ENCODE data around the gene HTR6. TPM values are rescaled to one million over a fixed set of nuclear protein-coding genes. Genes with fewer than 3 reads are reported as not detected.

Gene HTR6
- total RNA-seq, 1 experiment from 2014 or later, result not detected

DNA sequence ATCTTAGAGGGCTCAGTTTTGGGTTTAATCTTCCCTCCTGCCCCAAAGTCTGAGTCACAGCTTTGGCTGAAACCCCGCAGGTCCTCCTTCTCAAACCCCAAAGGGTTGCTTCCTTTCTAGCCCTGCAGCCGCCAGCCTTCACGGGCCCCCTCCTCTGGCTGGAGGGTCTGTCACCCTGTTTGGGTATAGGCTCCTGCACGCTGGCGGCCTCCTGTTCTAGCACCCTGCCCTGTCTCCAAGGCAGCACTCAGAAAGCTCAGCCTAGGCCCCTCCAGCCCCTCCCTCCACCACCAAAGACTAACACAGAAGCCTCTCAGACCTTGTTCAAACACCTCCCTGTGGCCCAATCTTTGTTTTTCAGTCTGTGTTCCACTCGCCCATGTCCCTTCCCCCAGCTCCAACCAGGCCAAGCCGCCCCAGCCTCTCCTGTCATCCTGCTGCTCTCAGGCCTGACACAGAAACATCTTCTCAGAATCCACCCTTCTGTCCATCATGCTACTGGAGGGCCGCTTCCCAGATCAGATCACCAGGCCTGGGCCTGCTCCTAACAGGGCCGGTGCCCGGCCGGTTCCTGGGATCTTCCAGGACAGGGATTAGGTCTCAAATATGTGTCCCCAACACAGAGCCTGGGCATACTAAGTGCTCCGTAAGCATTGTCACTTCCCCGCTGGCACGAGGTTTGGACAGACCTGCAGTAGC lies 35.6 kb downstream of the HTR6 start:
- in situ Hi-C loops (cut with HindIII; ENCODE audit: low pct_unique_long_range_greater_than_20kb, low sequenced_read_pairs), result no loop called here
- no peak for DNase-seq (ENCODE audit: low read depth)

DNA sequence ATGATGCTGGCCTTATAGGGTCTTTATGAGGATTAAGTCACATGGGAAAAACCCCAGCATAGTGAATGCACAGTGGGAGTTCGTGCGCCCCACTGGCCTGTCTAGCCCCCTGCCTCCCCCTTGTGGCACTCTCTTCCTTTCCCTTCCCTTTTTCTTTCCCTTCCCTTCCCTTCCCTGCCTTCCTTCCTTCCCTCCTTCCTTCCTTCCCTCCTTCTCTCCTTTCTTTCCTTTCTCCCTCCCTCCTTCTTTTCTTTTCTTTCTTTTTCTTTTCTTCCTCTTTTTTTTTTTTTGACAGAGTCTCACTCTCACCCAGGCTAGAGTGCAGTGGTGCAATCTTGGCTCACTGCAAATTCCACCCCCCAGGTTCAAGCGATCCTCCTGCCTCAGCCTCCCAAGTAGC lies 38.6 kb downstream of the HTR6 start:
- no peak for DNase-seq (ENCODE audit: low read depth)
- in situ Hi-C loops (cut with HindIII; ENCODE audit: low pct_unique_long_range_greater_than_20kb, low sequenced_read_pairs), result no loop called here

DNA sequence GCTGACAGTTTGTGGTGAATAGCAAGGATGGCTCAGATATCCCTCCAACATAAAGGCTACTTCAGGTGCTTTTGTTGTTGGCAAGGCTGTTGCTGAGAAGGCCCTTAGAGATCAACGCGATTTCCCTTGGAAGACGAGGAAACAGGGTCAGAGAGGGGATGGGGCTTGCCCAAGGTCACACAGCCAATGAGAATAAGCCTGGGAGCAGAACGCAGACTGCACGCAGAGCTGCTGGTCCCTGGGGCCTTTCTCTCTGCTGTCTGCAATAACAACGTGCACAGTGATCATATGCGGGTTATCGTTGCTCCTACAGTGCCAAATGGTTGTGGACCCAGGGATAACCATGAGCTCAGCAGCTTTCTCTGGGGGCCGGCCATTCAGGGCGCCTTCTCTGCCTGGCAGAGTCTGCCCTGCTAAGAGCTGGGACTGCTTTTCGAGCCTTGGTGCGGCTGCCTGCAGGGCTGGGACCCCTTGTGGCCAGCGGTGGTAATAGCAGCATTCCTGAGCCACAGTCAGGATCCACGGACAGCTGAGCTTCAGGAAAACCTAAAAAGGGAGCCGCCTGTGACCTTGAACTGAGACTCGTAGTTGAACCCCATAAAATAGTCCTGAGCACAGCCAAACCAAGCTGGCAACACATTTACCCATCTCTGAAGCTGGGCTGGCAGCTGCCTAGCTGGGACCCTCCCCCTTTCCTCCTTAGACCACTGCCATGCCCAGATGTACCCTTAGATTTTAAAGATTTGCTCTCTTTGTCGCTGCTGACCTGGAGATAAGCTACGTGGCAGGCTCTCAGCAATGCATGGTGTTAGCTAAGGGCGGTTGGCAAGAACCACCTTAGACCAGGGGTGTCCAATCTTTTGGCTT lies 39.8 kb downstream of the HTR6 start:
- peak; percentile 23 for DNase-seq (ENCODE audit: low read depth)
- in situ Hi-C loops (cut with HindIII; ENCODE audit: low pct_unique_long_range_greater_than_20kb, low sequenced_read_pairs), result no loop called here

DNA sequence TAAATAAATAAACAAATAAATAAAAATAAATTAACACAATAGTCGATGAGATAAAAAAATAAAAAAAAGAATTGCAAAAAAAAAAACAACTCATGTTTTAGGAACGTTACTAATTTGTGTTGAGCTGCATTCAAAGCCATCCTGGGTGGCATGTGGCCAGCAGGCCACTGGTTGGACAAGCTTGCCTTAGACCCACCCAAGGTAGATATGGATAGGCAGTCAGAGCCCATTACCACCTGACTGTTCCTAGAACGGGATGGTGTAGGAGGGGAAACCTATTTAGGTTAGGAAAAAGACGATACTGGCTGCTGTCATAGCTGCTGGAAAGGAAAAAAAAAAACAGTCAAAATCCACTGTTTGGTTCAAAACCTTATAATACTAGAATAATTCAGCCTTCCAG lies 40.8 kb downstream of the HTR6 start:
- in situ Hi-C loops (cut with HindIII; ENCODE audit: low pct_unique_long_range_greater_than_20kb, low sequenced_read_pairs), result no loop called here
- DNase-seq (ENCODE audit: low read depth), result no peak

DNA sequence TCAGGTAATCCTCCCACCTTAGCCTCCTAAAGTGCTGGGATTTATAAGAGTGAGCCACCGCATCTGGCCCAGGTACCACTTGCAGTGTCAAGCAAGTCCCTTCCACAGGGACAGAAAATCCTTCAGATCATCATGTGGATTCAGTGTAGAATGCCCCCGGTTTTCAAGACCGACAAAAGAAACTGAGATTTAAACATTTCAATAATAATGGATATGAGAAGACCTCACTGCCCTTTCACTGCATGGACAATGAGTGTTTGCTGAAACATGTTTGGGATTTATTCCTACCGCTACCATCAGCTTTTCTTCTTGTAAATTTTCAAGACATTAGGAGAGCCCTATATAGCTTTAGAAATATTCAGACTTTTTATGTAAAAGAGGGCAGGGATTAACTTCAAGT lies 41.5 kb downstream of the HTR6 start:
- DNase-seq (ENCODE audit: low read depth), result no peak
- in situ Hi-C loops (cut with HindIII; ENCODE audit: low pct_unique_long_range_greater_than_20kb, low sequenced_read_pairs), result no loop called here

DNA sequence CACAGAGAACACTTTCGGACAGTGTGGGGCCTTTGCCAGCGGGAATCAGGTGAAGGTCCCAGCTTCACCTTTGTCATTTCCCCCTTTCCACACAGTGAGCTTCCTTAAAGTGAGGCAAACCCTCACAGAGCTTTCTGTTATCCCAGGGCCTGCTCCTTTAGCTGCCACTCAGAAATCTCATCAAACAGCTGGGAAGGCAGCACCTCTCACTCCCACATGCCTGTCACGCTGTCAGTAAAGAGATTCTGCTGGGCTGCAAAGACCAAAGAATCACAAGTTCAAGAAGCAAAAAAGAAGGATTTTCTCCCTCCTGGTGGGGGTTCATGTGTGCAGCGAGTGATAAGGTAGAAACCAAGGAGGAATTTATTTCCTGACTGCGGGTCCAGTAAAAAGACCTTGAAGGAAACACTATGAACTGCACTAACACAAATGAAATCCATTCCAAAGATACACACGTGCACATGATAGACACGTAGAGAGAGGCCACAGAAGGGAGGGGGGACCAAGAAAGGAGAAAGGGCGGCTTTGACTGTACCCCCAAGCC lies 44.0 kb downstream of the HTR6 start:
- no peak for DNase-seq (ENCODE audit: low read depth)
- in situ Hi-C loops (cut with HindIII; ENCODE audit: low pct_unique_long_range_greater_than_20kb, low sequenced_read_pairs), result no loop called here

DNA sequence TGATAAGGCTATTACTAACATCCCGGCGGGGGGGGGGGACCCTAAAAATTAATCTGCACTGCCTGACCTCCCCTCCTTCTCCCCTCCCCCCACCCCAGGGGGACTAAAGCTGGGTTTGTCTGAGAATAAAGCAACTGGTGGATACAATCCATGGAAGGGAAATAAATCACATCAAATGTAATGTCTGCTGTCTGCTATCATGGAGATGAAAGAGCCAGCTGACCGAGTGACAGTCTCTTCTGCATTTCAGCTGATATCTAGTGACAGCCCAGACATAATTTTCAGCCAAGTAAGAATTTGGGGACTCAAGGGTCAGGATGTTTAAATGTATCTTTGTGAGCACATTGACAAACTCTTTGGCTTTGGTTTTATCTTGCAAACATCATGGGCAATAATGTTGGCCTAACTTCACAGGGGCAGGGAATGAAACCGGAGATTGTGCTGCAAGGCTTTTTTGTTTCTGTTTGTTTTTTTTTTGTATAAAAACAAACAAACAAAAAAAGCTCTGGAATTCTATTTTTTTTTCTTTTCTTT lies 44.7 kb downstream of the HTR6 start:
- in situ Hi-C loops (cut with HindIII; ENCODE audit: low pct_unique_long_range_greater_than_20kb, low sequenced_read_pairs), result no loop called here
- DNase-seq (ENCODE audit: low read depth), result no peak

DNA sequence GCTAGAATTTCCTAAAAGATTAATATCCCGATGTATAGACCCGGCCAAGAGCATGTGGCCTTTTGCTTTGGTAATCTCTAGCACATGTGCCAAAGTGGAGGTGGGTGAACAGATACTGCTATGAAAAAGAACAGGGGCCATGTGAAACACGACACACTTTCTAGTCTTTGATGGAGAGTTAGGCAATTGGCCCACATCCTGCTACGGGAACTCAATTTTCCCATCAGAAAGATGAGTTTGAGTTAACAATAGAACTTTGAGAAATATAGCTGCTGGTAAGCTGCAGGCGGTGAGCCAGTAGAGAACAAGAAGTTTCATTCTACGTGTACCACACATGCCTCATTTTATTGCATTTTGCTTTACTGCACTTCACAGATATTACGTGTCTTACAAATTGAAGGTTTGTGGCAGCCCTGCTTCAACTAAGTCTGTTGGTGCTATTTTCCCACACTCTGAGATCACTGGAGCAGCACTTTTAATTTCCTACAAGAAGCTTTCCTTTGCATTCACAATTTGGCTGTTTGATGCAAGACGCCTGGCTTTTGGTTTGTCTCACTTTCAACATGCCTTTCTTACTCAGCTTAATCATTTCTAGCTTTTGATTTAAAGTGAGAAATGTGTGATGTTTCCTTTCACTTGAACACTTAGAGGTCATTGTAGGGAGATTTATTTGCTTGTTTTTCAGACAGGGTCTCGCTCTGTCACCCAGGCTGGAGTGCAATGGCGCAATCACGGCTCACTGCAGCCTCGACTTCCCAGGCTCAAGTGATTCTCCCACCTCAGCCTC lies 46.3 kb downstream of the HTR6 start:
- in situ Hi-C loops (cut with HindIII; ENCODE audit: low pct_unique_long_range_greater_than_20kb, low sequenced_read_pairs), result no loop called here

DNA sequence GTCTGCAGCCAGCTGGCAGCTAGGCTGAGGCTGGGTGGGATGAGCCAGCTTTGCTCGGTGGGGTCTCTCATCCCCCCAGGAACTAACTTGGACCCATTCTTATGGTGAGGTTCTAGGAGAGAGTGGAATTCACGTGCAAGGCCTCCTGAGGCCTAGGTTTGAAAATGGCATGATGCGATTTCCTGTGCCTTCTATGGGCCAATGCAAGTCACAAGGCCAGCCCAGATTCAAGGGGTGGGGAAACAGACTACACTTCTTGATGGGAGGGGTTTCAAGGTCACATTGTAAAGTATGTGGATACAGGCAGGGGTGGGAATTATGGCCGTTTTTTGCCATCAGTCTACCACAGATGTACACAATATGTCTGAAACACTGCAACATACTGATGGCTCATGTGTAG lies 48.3 kb downstream of the HTR6 start:
- DNase-seq (ENCODE audit: low read depth), result no peak
- in situ Hi-C loops (cut with HindIII; ENCODE audit: low pct_unique_long_range_greater_than_20kb, low sequenced_read_pairs), result no loop called here

More for the DNA sequence above, 46.3 kb downstream of the HTR6 start:
- no peak for DNase-seq (ENCODE audit: low read depth)

DNA sequence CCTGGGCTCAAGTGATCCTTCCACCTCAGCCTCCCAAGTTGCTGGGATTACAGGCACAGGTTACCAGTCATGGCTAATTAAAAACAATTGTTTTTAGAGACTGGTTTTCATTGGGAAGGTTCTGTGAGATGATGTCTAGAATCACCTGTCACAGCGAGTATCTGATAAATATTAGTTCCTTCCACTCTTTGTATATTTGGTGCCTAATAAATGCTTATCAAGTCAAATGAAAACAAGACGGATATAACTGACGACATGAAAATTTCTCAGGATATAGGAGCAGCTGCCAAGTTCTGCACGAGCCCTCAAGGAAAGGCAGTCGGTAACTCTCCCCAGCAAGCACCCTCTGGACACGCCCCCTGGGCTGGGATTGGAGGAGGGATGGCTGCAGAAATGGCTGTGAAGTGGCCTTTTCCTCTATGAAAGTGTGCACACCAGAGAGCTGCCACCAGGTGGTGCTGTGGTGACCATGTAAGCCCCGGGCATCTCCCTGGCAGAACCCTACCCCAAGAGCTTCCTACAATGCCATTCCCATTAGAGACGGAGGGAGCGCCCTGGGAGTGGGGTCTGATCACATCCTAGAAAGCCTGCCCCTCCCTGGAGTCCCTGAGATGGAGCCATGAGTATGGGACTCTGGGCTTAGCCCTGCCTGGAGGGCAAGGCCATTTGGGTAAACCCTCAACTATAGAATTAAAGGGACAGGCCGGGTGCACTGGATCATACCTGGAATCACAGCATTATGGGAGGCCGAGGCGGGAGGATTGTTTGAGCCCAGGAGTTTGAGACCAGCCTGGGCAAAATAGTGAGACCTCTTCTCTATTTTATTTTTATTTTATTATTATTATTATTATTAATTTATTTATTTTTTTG lies 50.9 kb downstream of the HTR6 start:
- in situ Hi-C loops (cut with HindIII; ENCODE audit: low pct_unique_long_range_greater_than_20kb, low sequenced_read_pairs), result no loop called here
- peak; percentile 89 for DNase-seq (ENCODE audit: low read depth)

DNA sequence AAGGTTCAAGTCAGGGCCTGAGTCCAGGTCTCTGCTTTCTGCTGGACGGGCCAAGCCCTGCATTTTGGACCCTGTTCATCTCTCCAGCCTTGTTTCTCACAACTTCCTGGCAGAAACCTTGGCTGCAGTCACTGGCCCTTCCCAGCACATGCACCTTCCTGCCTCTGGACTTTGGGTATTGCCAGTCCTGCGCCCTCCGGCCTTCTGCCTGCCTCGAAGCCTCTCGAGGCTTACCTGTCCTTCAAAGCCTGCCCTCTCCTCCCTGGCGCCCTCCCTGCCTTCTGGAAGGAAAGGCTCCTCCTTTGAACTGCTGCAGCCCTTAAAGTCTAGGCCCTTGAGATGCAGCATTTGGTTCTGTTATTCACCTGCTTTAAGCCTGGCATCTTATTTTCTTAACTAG lies 52.8 kb downstream of the HTR6 start:
- DNase-seq (ENCODE audit: low read depth), result no peak
- in situ Hi-C loops (cut with HindIII; ENCODE audit: low pct_unique_long_range_greater_than_20kb, low sequenced_read_pairs), result no loop called here

DNA sequence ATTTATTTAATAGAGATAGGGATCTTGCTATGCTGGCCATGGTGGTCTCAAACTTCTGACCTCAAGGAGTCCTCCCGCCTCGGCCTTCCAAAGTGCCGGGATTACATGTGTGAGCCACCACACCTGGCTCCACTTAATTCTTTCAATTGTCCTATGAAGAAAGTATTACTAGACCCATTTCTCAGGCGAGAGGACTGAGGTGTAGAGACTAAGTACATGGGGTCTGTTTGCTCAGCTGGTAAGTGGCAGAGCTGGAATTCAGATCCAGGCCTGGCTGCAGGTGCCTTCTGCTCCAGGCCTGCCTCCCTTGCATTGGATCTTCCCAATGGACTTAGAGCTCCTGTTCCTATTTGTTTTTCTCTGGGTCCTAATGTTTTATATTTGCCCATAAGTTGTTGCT lies 55.5 kb downstream of the HTR6 start:
- in situ Hi-C loops (cut with HindIII; ENCODE audit: low pct_unique_long_range_greater_than_20kb, low sequenced_read_pairs), result no loop called here
- no peak for DNase-seq (ENCODE audit: low read depth)

DNA sequence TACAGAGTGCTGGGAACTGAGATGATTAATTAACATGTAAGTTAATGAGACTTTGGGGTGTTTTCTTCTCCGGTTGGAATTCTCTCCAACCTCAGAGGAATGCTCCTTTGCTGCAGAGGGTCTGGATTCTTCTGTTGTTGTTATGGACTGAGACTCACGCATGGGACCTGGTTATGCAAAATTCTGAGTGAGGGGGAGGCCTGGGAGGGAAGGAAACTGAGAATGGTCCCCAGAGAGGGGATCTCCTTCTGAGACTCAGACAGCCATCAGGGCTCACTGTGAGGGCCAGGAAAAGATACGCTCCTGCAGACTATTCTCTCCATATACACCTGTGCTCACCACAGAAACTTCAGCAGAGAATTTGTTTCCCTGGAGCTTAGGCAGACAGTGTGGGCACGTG lies 56.3 kb downstream of the HTR6 start:
- in situ Hi-C loops (cut with HindIII; ENCODE audit: low pct_unique_long_range_greater_than_20kb, low sequenced_read_pairs), result no loop called here
- DNase-seq (ENCODE audit: low read depth), result no peak

DNA sequence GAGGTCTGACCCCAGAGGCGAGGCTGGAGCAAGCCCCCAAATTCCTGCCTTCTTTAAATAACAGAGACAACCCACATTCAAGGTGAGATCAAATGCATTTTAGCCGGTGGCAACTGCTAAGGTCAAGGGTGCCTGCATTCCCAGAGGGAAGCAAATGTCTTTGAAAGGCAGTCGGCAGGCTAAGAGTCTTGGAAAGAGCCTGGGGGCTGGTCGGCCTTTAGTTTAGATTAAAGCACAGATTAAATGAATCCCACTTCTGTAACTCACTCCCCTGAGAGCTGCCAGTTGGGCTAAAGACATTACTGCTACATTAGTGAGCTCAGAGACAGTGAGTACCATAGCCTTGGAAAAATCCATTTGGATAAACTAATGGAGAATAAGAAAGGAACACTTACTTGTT lies 59.2 kb downstream of the HTR6 start:
- in situ Hi-C loops (cut with HindIII; ENCODE audit: low pct_unique_long_range_greater_than_20kb, low sequenced_read_pairs), result no loop called here
- DNase-seq (ENCODE audit: low read depth), result no peak

DNA sequence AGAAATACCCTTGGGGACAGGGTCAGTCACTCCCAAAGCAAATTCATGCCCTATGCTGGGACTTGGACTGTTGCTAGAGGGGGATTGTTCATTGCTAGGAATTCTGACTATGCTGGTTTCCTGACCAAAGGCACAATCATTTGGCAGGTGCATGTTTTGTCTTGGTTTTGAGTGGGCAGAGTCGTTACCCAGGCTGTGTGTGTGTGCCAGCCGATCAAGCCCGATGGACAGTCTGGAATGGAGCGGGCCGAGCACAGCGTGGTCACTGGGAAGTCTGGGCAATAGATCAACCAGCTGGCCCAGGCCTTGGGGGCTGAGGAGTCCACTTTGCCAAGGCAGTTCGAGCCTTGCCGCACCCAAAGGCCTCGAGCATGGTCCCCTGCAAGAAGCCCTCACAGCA lies 60.9 kb downstream of the HTR6 start:
- no peak for DNase-seq (ENCODE audit: low read depth)
- in situ Hi-C loops (cut with HindIII; ENCODE audit: low pct_unique_long_range_greater_than_20kb, low sequenced_read_pairs), result no loop called here

DNA sequence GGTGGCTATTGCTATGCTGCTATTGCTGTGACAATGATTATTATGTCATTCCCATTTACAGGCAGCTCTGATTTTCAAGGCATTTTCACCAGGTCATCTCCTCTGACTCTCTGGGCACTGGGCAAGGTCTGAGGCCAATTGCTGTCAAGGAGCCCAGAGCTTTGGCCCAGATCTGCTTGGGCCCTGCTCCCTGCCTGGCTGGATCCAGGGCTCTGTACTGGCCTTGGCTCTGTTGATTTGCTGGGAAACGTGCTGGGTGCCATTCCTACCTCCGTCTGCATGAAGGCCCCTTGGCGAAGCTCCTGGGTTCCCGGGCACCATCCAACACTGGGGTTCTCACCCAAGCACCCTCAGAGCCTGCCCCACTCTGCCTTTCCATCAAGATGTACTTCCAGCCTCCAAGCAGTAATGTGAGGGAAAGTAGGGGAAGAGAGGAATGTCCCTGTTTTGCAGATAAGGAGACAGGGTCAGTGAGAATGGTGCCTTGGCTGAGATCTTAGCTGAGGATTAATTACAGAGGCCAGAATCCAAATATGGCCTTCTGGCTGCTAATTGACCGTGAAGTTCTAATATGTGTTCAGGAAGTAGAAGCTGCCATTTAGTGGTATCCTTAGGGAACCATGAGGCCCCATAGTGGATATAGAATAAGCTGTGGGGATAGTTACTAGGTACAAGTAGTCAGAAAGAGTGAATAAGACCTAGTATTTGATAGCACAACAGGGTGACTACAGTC lies 63.9 kb downstream of the HTR6 start:
- no peak for DNase-seq (ENCODE audit: low read depth)
- in situ Hi-C loops (cut with HindIII; ENCODE audit: low pct_unique_long_range_greater_than_20kb, low sequenced_read_pairs), result no loop called here

DNA sequence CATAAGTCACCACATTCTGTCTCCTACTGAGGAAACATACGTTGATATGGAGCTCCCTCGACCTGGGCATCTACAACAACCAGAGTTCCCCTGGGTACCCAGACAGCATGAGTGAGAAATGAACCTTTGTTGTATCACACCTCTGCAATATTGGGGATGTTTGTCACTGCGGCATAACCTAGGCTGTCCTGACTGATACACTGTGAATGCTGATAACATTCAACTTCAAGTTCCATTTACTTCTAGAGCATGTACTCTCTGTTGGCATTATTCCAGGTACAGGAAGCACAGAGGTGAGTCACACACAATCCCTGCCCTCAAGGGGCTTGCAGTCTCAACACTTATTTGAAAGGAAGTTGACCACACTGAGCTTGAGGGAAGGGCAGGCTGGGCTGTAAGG lies 65.6 kb downstream of the HTR6 start:
- in situ Hi-C loops (cut with HindIII; ENCODE audit: low pct_unique_long_range_greater_than_20kb, low sequenced_read_pairs), result no loop called here
- DNase-seq (ENCODE audit: low read depth), result no peak

All from Caki2 (cell line).